ENCODE results near the gene SLF1. TPM values are rescaled to one million over a fixed set of nuclear protein-coding genes. Genes with fewer than 3 reads are reported as not detected.
A peak's percentile ranks its signal among the peaks of the same experiment; 100 is the strongest.

SLF1 gene
- total and polyA plus RNA-seq, 2 of the 8 experiments (the other 6 are each of a cell fraction or from before 2014, with no cell fraction given): 4.8 to 15.7 TPM

DNA sequence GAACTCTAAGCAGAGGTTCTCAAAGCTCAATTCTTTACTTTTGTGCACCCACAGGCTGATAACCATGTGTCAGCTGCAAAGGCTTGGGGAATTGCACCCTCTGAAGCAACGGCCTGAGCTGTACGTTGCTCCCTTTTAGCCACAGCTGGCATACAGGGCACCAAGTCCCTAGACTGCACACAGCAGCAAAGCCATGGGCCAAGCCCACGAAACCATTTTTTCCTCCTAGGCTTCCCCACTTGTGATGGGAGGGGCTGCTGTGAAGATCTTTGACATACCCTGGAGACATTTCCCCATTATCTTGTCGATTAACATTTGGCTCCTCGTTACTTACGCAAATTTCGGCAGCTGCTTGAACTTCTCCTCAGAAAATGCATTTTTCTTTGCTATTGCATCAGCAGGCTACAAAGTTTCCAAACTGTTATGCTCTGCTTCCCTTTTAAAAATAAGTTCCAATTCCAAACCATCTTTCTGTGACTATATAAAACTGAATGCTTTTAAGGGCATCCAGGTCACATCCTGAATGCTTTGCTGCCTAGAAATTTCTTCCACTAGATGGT is 23.1 kb upstream of the SLF1 start:
- Histone ChIP-seq H3K56ac (replicated peaks; ENCODE audit: insufficient read length, low read depth, low read length) (no peak overlapping the region), H3K23ac (ENCODE audit: insufficient read length) (no peak overlapping the region), H3K18ac (ENCODE audit: extremely low read depth, low read length) (no peak overlapping the region), H3K4me2 (ENCODE audit: insufficient read depth in 1 of 2, low read depth in 2 of 2, low read length in 2 of 2) (no peak overlapping the region), H4K8ac (ENCODE audit: extremely low read depth, insufficient read depth, low read length) (no peak overlapping the region), H2BK20ac (ENCODE audit: low read length) (no peak overlapping the region), H2BK15ac (ENCODE audit: low read length) (no peak overlapping the region), H3K23me2 (ENCODE audit: low read depth, low read length) (no peaks in the 10 kb centered on the region), H3K36me3 (ENCODE audit: control insufficient read depth in 2 of 4, insufficient read depth in 4 of 4, low read length in 3 of 4) (no peaks in the 10 kb centered on the region), H2AFZ (ENCODE audit: low read length) (no peak overlapping the region), H3K27me3 (replicated peaks in 1 of 4; ENCODE audit: control insufficient read depth in 3 of 4, extremely low read depth in 1 of 4, insufficient read depth in 3 of 4, low read length in 3 of 4) (no peaks in the 10 kb centered on the region), H3K27ac (ENCODE audit: low read depth, low read length) (no peak overlapping the region), H2AK5ac (ENCODE audit: low read depth, low read length) (no peak overlapping the region), H3K79me2 (ENCODE audit: control insufficient read depth in 1 of 2, insufficient read depth in 2 of 2, low read length in 2 of 2) (no peaks in the 10 kb centered on the region), H2BK120ac (replicated peaks; ENCODE audit: low read depth, low read length) (no peak overlapping the region), H4K5ac (ENCODE audit: insufficient read length, low read depth, low read length) (no peak overlapping the region), H4K20me1 (replicated peaks in 1 of 2; ENCODE audit: control insufficient read depth in 1 of 2, insufficient read depth in 2 of 2, low read length in 2 of 2) (no peaks in the 10 kb centered on the region), H2BK5ac (ENCODE audit: low read depth, low read length) (no peak overlapping the region), H4K91ac (replicated peaks; ENCODE audit: insufficient read length, low read length) (no peak overlapping the region), H3K79me1 (ENCODE audit: low read depth, low read length) (no peaks in the 10 kb centered on the region), H2BK12ac (ENCODE audit: low read depth, low read length) (no peak overlapping the region), H3K4me3 (ENCODE audit: extremely low read depth in 1 of 4, insufficient read depth in 2 of 4, low read depth in 3 of 4, low read length in 4 of 4) (no peak overlapping the region), H3K9me3 (ENCODE audit: insufficient read depth in 2 of 2, low read depth in 1 of 2, low read length in 1 of 2) (no peaks in the 10 kb centered on the region), H3K9ac (replicated peaks in 1 of 4; ENCODE audit: extremely low read depth in 1 of 4, low read depth in 3 of 4, low read length in 3 of 4) (no peak overlapping the region), H3K14ac (ENCODE audit: insufficient read length) (no peak overlapping the region), H3K4me1 (replicated peaks in 1 of 4; ENCODE audit: control insufficient read depth in 3 of 4, insufficient read depth in 4 of 4, low read length in 3 of 4) (no peaks in the 10 kb centered on the region), H3K4ac (replicated peaks; ENCODE audit: insufficient read length, low read depth, low read length) (no peak overlapping the region)
- POLR2A ChIA-PET (ENCODE audit: partially characterized antibody): no interaction called here
- FAIRE-seq: peak; percentile 13
- DNase-seq (ENCODE audit: low read depth in 1 of 2, low spot score in 2 of 2): no peak
- TF ChIP-seq SRF (IDR thresholded peaks at IDR 0.05; ENCODE audit: low read depth, low read length): no peak
- WGBS, 2 experiments (ENCODE audit: extremely low coverage in 1 of 2, insufficient coverage in 1 of 2, insufficient read length in 1 of 2, insufficient replicate concordance in 2 of 2, low coverage in 1 of 2, low lambda C conversion rate in 2 of 2, missing lambda C conversion rate in 1 of 2): 91% methylated on average over 7 of the region's 7 CpGs; no CpG with 5 or more reads in 1 of the 2 experiments
- CTCF ChIA-PET (ENCODE audit: partially characterized antibody): interaction anchor here (0.6 to 0.9 kb wide), 2 partner anchors 10 to 16 kb away, joined by 3 read pairs; no protein-coding TSS in a partner anchor
